AG04450 (cell line): ENCODE measurements around the gene TRABD2A. TPM values are rescaled to one million over a fixed set of nuclear protein-coding genes. Genes with fewer than 3 reads are reported as not detected.

Source experiments
- CTCF ChIA-PET: fragments of 300-600, 350-600 bp; formaldehyde crosslinking; extraction: SDS; loops from one replicate; lab custom pipeline; 2022; ENCODE audit warnings: antibody characterized with exemption, inconsistent platforms; lab: Charles Lee
- POLR2A ChIA-PET: fragments of 350-600 bp; formaldehyde crosslinking; extraction: SDS; loops from one replicate; lab custom pipeline; 2021; ENCODE audit warnings: antibody characterized with exemption, inconsistent platforms; lab: Yijun Ruan, JAX
- DNase-seq: peaks from one replicate; pipeline ENCODE4 v3.0.0-alpha.2; 2011; ENCODE audit warnings: low read depth, low spot score
- H3K27ac ChIP-seq: one replicate; pipeline ENCODE4 v1.5.1; 2012; ENCODE audit warnings: low read depth, low read length, control low read depth
- H3K27me3 ChIP-seq: one replicate; pipeline ENCODE4 v1.6.0; 2012; ENCODE audit warnings: low read length; ENCODE audit not compliant: control insufficient read depth, insufficient read depth
- H3K4me3 ChIP-seq: 2 replicates; pipeline ENCODE4 v1.5.1; 2011; ENCODE audit warnings: mild to moderate bottlenecking, low read depth, low read length, control low read depth
- H3K9me3 ChIP-seq: 2 replicates; pipeline ENCODE4 v1.5.1; 2012; ENCODE audit warnings: low read length; ENCODE audit not compliant: control insufficient read depth, insufficient read depth
- CTCF ChIP-seq: IDR thresholded peaks from 2 replicates; pipeline ENCODE4 v1.5.1; 2011; ENCODE audit warnings: low read depth, low read length, control low read depth, inconsistent platforms
- polyA plus RNA-seq: library from polyadenylated mRNA; depleted of rRNA; stranded (reverse); fragments of >200 nt; gene quantifications from 2 replicates; pipeline ENCODE4 v1.2.3, GENCODE V29; 2011

TRABD2A gene
- polyA plus RNA-seq, 1 experiment, result 30.2 TPM

- H3K4me3 ChIP-seq, result peak overlapping the region; percentile 76
- DNase-seq, result peak; percentile 66
- H3K27ac ChIP-seq, result peak overlapping the region; percentile 58
- H3K27me3 ChIP-seq, result no peaks in the 10 kb centered on the region
- H3K9me3 ChIP-seq, result no peaks in the 10 kb centered on the region; the same call in 1 of the 2 replicates
- ChIA-PET POLR2A (interaction anchor here (0.9 to 3.0 kb wide), 4 partner anchors 24 to 75 kb away, joined by 3 to 20 read pairs (median 4); partner anchors contain the start of gene TMSB10), CTCF (interaction anchor here (0.6 to 3.4 kb wide), 32 partner anchors 9 to 454 kb away, joined by 3 to 18 read pairs (median 4); partner anchors contain the start of genes DNAH6 and SUCLG1)
- TF ChIP-seq CTCF, result peak; percentile 84
Measured at GRCh38 chr2:84881581-84882413, 913 bp upstream of the TRABD2A start.

DNA sequence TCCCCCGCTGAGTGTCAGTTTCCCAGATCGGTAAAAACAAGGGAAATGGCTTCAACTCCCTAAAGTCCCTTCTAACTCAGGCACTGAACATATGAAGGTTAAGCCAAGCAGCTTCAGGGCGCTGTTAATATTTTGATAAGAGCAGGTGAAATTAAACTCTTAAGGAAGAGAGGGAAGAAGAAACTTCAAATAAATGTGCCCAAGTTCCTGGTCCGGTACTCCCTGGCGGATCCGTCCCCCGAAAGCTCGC lies 564 bp downstream of the TRABD2A start:
- no peak for TF ChIP-seq CTCF
- Histone ChIP-seq H3K4me3 (peak overlapping the region; percentile 76), H3K27me3 (no peaks in the 10 kb centered on the region), H3K9me3 (no peaks in the 10 kb centered on the region; the same call in 1 of the 2 replicates), H3K27ac (no peak overlapping the region)
- no peak for DNase-seq
- POLR2A ChIA-PET, result interaction anchor here (3.0 kb wide), 1 partner anchor 25 kb away, joined by 20 read pairs; the partner anchor contains the start of gene TMSB10
- CTCF ChIA-PET, result no interaction called here

GRCh38 chr2:84879584-84880394 lies 1.1 kb downstream of the TRABD2A start:
- H3K4me3 ChIP-seq, result peak overlapping the region; percentile 76
- H3K9me3 ChIP-seq, result no peaks in the 10 kb centered on the region; the same call in 1 of the 2 replicates
- no peak for DNase-seq
- H3K27me3 ChIP-seq, result no peaks in the 10 kb centered on the region
- no peak for TF ChIP-seq CTCF
- H3K27ac ChIP-seq, result no peak overlapping the region
- ChIA-PET POLR2A (interaction anchor here (0.7 to 3.0 kb wide), 3 partner anchors 26 to 27 kb away, joined by 3 to 20 read pairs (median 6); partner anchors contain the start of gene TMSB10), CTCF (interaction anchor here (0.7 to 1.4 kb wide), 2 partner anchors 11 to 397 kb away, joined by 3 read pairs; no protein-coding TSS in a partner anchor)

DNA sequence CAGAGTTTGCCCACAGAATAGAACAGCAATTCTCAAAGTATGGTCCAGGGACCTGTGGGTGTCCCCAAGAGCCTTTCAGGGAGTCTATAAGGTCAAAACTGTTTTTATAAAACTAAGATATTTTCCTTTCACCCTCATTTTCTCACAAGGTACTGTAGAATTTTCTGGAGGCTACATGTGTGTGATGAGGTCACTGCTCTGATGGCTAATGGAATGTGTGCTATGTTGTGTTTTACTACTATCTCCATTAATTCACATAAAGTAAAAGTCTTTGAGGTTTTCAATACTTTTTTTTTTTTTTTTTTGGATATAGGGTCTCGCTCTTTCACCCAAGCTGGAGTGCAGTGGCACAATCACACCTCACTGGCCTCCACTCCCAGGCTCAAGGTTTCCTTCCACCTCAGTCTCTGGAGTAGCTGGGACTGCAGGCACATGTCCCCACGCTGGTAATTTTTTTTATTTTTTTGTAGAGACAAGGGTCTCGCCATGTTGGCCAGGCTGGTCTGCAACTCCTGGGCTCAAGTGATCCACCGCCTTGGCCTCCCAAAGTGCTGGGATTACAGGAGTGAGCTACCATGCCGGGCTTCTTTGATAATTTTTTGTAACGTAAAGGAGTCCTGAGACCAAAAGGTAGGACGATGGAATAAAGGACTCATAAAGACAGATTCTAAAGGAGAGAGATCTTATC lies 1.8 kb downstream of the TRABD2A start:
- Histone ChIP-seq H3K4me3 (peak overlapping the region; percentile 76), H3K27me3 (no peaks in the 10 kb centered on the region), H3K27ac (no peak overlapping the region), H3K9me3 (no peaks in the 10 kb centered on the region; the same call in 1 of the 2 replicates)
- CTCF ChIA-PET, result interaction anchor here (0.7 to 1.4 kb wide), 2 partner anchors 10 to 397 kb away, joined by 3 read pairs; no protein-coding TSS in a partner anchor
- DNase-seq, result no peak
- POLR2A ChIA-PET, result interaction anchor here (0.7 to 1.1 kb wide), 2 partner anchors 27 to 28 kb away, joined by 3 to 6 read pairs; partner anchors contain the start of gene TMSB10
- TF ChIP-seq CTCF, result no peak
